ENCODE measurements around the gene VCAM1.

VCAM1 gene

GRCh38 chr1:100714599-100714998 is 4.9 kb upstream of the VCAM1 start:
- Histone ChIP-seq H3K36me3 (replicated peaks in 1 of 2; ENCODE audit: control insufficient read depth in 2 of 2, insufficient read depth in 2 of 2, low read length in 2 of 2) (no peaks in the 10 kb centered on the region), H3K18ac (ENCODE audit: low read length) (no peak overlapping the region)

DNA sequence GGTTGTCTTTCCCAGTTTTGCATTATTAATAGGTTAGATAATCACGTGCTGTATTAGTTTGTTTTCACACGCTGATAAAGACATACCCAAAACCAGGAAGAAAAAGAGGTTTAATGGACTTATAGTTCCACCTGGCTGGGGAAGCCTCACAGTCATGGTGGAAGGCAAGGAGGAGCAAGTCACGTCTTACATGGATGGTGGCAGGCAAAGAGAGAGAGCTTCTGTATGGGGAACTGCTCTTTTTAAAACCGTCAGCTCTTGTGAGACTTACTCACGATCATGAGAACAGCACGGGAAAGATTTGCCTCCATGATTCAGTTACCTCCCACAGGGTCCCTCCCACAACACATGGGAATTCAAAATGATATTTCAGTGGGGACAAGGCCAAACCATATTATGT is 2.3 kb upstream of the VCAM1 start:
- Histone ChIP-seq H3K23ac (ENCODE audit: low read depth, low read length, poor library complexity) (no peak overlapping the region), H3K9ac (ENCODE audit: low read depth, low read length, poor library complexity) (no peak overlapping the region), H2BK5ac (ENCODE audit: low read length) (no peak overlapping the region), H3K4me1 (ENCODE audit: control insufficient read depth in 2 of 2, insufficient read depth in 1 of 2, low read depth in 1 of 2, low read length in 2 of 2) (peaks cover 3 to 8% of the 10 kb centered on the region in 2 donors), H3K79me1 (ENCODE audit: low read depth, low read length) (no peaks in the 10 kb centered on the region), H3K27me3 (ENCODE audit: control insufficient read depth in 3 of 3, insufficient read depth in 3 of 3, low read depth in 1 of 3, low read length in 3 of 3) (no peaks in the 10 kb centered on the region), H2BK12ac (ENCODE audit: low read length) (no peak overlapping the region), H2AK5ac (ENCODE audit: low read depth, low read length) (no peak overlapping the region), H3K27ac (replicated peaks; ENCODE audit: low read length) (no peak overlapping the region), H3K14ac (ENCODE audit: low read length) (no peak overlapping the region), H2BK15ac (ENCODE audit: low read length) (no peak overlapping the region), H3K9me3 (replicated peaks in 1 of 2; ENCODE audit: control insufficient read depth in 2 of 2, insufficient read depth in 1 of 2, low read depth in 1 of 2, low read length in 2 of 2) (no peaks in the 10 kb centered on the region), H4K91ac (ENCODE audit: low read depth, low read length, poor library complexity) (no peak overlapping the region), H3K4me2 (ENCODE audit: insufficient read depth, low read length, poor library complexity, severe bottlenecking) (no peak overlapping the region), H3K36me3 (replicated peaks in 1 of 2; ENCODE audit: control insufficient read depth in 2 of 2, insufficient read depth in 2 of 2, low read length in 2 of 2) (no peaks in the 10 kb centered on the region), H3K4me3 (ENCODE audit: low read length in 2 of 2) (no peak overlapping the region), H3K4ac (ENCODE audit: low read length) (no peak overlapping the region), H3K18ac (ENCODE audit: low read length) (no peak overlapping the region), H2AFZ (ENCODE audit: low read length) (no peak overlapping the region), H4K8ac (ENCODE audit: low read depth, low read length) (no peak overlapping the region), H2BK120ac (ENCODE audit: low read depth, low read length) (no peak overlapping the region)
- WGBS, 2 donors (ENCODE audit: extremely low coverage in 2 of 2, insufficient read length in 2 of 2, insufficient replicate concordance in 1 of 2), result no CpG with 5 or more reads among the region's 6 CpGs
- no peak for DNase-seq (ENCODE audit: low spot score)

More at GRCh38 chr1:100714599-100714998, 4.9 kb upstream of the VCAM1 start:
- H3K27me3 ChIP-seq (ENCODE audit: control insufficient read depth in 3 of 3, insufficient read depth in 3 of 3, low read depth in 1 of 3, low read length in 3 of 3), result no peaks in the 10 kb centered on the region
- no peak for DNase-seq (ENCODE audit: low spot score)
- no peak overlapping the region for H2BK120ac ChIP-seq (ENCODE audit: low read depth, low read length)
- H3K14ac ChIP-seq (ENCODE audit: low read length), result no peak overlapping the region
- H3K27ac ChIP-seq (replicated peaks; ENCODE audit: low read length), result no peak overlapping the region
- no peak overlapping the region for H3K4me2 ChIP-seq (ENCODE audit: insufficient read depth, low read length, poor library complexity, severe bottlenecking)
- no peak overlapping the region for H2AK5ac ChIP-seq (ENCODE audit: low read depth, low read length)
- no peaks in the 10 kb centered on the region for H3K9me3 ChIP-seq (replicated peaks in 1 of 2; ENCODE audit: control insufficient read depth in 2 of 2, insufficient read depth in 1 of 2, low read depth in 1 of 2, low read length in 2 of 2)
- no peak overlapping the region for H2AFZ ChIP-seq (ENCODE audit: low read length)
- H3K9ac ChIP-seq (ENCODE audit: low read depth, low read length, poor library complexity), result no peak overlapping the region
- no peak overlapping the region for H2BK12ac ChIP-seq (ENCODE audit: low read length)
- WGBS, 2 donors (ENCODE audit: extremely low coverage in 2 of 2, insufficient read length in 2 of 2, insufficient replicate concordance in 1 of 2), result no CpG with 5 or more reads among the region's 1 CpG
- no peak overlapping the region for H2BK5ac ChIP-seq (ENCODE audit: low read length)
- H3K23ac ChIP-seq (ENCODE audit: low read depth, low read length, poor library complexity), result no peak overlapping the region
- no peak overlapping the region for H3K4me3 ChIP-seq (ENCODE audit: low read length in 2 of 2)
- no peaks in the 10 kb centered on the region for H3K79me1 ChIP-seq (ENCODE audit: low read depth, low read length)
- no peak overlapping the region for H4K8ac ChIP-seq (ENCODE audit: low read depth, low read length)
- no peak overlapping the region for H3K4ac ChIP-seq (ENCODE audit: low read length)
- H2BK15ac ChIP-seq (ENCODE audit: low read length), result no peak overlapping the region
- H3K4me1 ChIP-seq (ENCODE audit: control insufficient read depth in 2 of 2, insufficient read depth in 1 of 2, low read depth in 1 of 2, low read length in 2 of 2), result peaks cover 2 to 5% of the 10 kb centered on the region in 2 donors
- H4K91ac ChIP-seq (ENCODE audit: low read depth, low read length, poor library complexity), result no peak overlapping the region

DNA sequence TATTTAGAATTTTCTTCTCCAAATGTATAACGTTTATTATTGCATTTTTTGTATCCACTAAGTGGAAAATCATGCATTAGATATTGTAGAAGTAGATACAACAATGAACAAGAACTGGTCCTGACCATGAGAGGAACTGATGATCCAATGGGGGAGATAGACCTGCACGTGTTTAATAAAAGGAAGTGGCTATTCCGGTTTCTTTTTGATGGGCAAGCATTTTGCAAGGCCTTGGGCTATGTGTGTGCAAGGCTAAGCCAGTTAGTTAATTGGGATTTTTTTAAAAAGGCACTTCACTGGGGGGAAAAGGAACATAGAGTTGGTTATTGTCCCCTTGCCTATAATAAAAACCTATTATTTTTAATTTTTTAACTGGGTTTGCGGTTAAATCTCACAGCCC is 961 bp upstream of the VCAM1 start:
- Histone ChIP-seq H4K8ac (ENCODE audit: low read depth, low read length) (no peak overlapping the region), H2BK120ac (ENCODE audit: low read depth, low read length) (no peak overlapping the region), H3K4me1 (ENCODE audit: control insufficient read depth in 2 of 2, insufficient read depth in 1 of 2, low read depth in 1 of 2, low read length in 2 of 2) (peaks cover 2 to 8% of the 10 kb centered on the region in 2 donors), H3K27me3 (ENCODE audit: control insufficient read depth in 3 of 3, insufficient read depth in 3 of 3, low read depth in 1 of 3, low read length in 3 of 3) (no peaks in the 10 kb centered on the region), H3K4ac (ENCODE audit: low read length) (no peak overlapping the region), H3K23ac (ENCODE audit: low read depth, low read length, poor library complexity) (no peak overlapping the region), H2AK5ac (ENCODE audit: low read depth, low read length) (no peak overlapping the region), H3K27ac (replicated peaks; ENCODE audit: low read length) (no peak overlapping the region), H2BK12ac (ENCODE audit: low read length) (no peak overlapping the region), H3K4me2 (ENCODE audit: insufficient read depth, low read length, poor library complexity, severe bottlenecking) (no peak overlapping the region), H3K9me3 (replicated peaks in 1 of 2; ENCODE audit: control insufficient read depth in 2 of 2, insufficient read depth in 1 of 2, low read depth in 1 of 2, low read length in 2 of 2) (no peaks in the 10 kb centered on the region), H3K79me1 (ENCODE audit: low read depth, low read length) (no peaks in the 10 kb centered on the region), H2AFZ (ENCODE audit: low read length) (no peak overlapping the region), H2BK5ac (ENCODE audit: low read length) (no peak overlapping the region), H4K91ac (ENCODE audit: low read depth, low read length, poor library complexity) (no peak overlapping the region), H3K18ac (ENCODE audit: low read length) (no peak overlapping the region), H2BK15ac (ENCODE audit: low read length) (no peak overlapping the region), H3K9ac (ENCODE audit: low read depth, low read length, poor library complexity) (no peak overlapping the region), H3K14ac (ENCODE audit: low read length) (no peak overlapping the region), H3K4me3 (ENCODE audit: low read length in 2 of 2) (no peak overlapping the region), H3K36me3 (replicated peaks in 1 of 2; ENCODE audit: control insufficient read depth in 2 of 2, insufficient read depth in 2 of 2, low read length in 2 of 2) (no peaks in the 10 kb centered on the region)
- whole genome bisulfite sequencing, 2 donors (ENCODE audit: extremely low coverage in 2 of 2, insufficient read length in 2 of 2, insufficient replicate concordance in 1 of 2), result no CpG with 5 or more reads among the region's 4 CpGs
- no peak for DNase-seq (ENCODE audit: low spot score)

- Histone ChIP-seq H3K23ac (ENCODE audit: low read depth, low read length, poor library complexity) (no peak overlapping the region), H3K27ac (replicated peaks; ENCODE audit: low read length) (no peak overlapping the region), H2BK12ac (ENCODE audit: low read length) (no peak overlapping the region), H4K8ac (ENCODE audit: low read depth, low read length) (no peak overlapping the region), H2AFZ (ENCODE audit: low read length) (peak overlapping the region; percentile 82), H3K4me3 (ENCODE audit: low read length in 2 of 2) (no peak overlapping the region), H2AK5ac (ENCODE audit: low read depth, low read length) (no peak overlapping the region), H3K18ac (ENCODE audit: low read length) (no peak overlapping the region), H4K91ac (ENCODE audit: low read depth, low read length, poor library complexity) (no peak overlapping the region), H3K79me1 (ENCODE audit: low read depth, low read length) (no peaks in the 10 kb centered on the region), H2BK15ac (ENCODE audit: low read length) (no peak overlapping the region), H3K4me1 (ENCODE audit: control insufficient read depth in 2 of 2, insufficient read depth in 1 of 2, low read depth in 1 of 2, low read length in 2 of 2) (peaks cover 2 to 7% of the 10 kb centered on the region in 2 donors), H3K4ac (ENCODE audit: low read length) (no peak overlapping the region), H3K9me3 (replicated peaks in 1 of 2; ENCODE audit: control insufficient read depth in 2 of 2, insufficient read depth in 1 of 2, low read depth in 1 of 2, low read length in 2 of 2) (no peaks in the 10 kb centered on the region), H3K14ac (ENCODE audit: low read length) (no peak overlapping the region), H3K4me2 (ENCODE audit: insufficient read depth, low read length, poor library complexity, severe bottlenecking) (no peak overlapping the region), H3K27me3 (ENCODE audit: control insufficient read depth in 3 of 3, insufficient read depth in 3 of 3, low read depth in 1 of 3, low read length in 3 of 3) (no peaks in the 10 kb centered on the region), H3K36me3 (replicated peaks in 1 of 2; ENCODE audit: control insufficient read depth in 2 of 2, insufficient read depth in 2 of 2, low read length in 2 of 2) (no peaks in the 10 kb centered on the region), H3K9ac (ENCODE audit: low read depth, low read length, poor library complexity) (no peak overlapping the region), H2BK5ac (ENCODE audit: low read length) (no peak overlapping the region), H2BK120ac (ENCODE audit: low read depth, low read length) (no peak overlapping the region)
- no peak for DNase-seq (ENCODE audit: low spot score)
- WGBS, 2 donors (ENCODE audit: extremely low coverage in 2 of 2, insufficient read length in 2 of 2, insufficient replicate concordance in 1 of 2), result no CpG with 5 or more reads among the region's 3 CpGs
Measured at GRCh38 chr1:100720101-100720500, 559 bp downstream of the VCAM1 start.
